BLaER1 (cell line): ENCODE results near the gene TIMP2.
A peak's percentile ranks its signal among the peaks of the same experiment; 100 is the strongest.
"Not testable (repeated sequence)": the region's sequence is repeated elsewhere in the genome, so short reads cannot be mapped to it uniquely, and the experiment has no call there.

Source experiments
- H3K27ac ChIP-seq: shearing (Covaris generic); formaldehyde crosslinking; 2 replicates; pipeline ENCODE4 v1.8.1; 2022
- H3K27me3 ChIP-seq: shearing (Covaris generic); formaldehyde crosslinking; 2 replicates; pipeline ENCODE4 v1.8.1; 2022
- H3K36me3 ChIP-seq: shearing (Covaris generic); formaldehyde crosslinking; 2 replicates; pipeline ENCODE4 v1.8.1; 2022
- H3K4me1 ChIP-seq: shearing (Covaris generic); formaldehyde crosslinking; 2 replicates; pipeline ENCODE4 v1.8.1; 2022
- H3K4me2 ChIP-seq: shearing (Covaris generic); formaldehyde crosslinking; 2 replicates; pipeline ENCODE4 v1.8.1; 2022
- H3K4me3 ChIP-seq: shearing (Covaris generic); formaldehyde crosslinking; 2 replicates; pipeline ENCODE4 v1.8.1; 2022
- H3K9ac ChIP-seq: shearing (Covaris generic); formaldehyde crosslinking; 2 replicates; pipeline ENCODE4 v1.8.1; 2022
- H3K9me3 ChIP-seq: shearing (Covaris generic); formaldehyde crosslinking; 2 replicates; pipeline ENCODE4 v1.8.1; 2022
- H4K20me1 ChIP-seq: shearing (Covaris generic); formaldehyde crosslinking; 2 replicates; pipeline ENCODE4 v1.8.1; 2022
- Cebpa-rat ChIP-seq: shearing (Covaris generic); IDR thresholded peaks from 2 replicates; pipeline ENCODE4 v1.8.1; 2022

The TIMP2 gene

DNA sequence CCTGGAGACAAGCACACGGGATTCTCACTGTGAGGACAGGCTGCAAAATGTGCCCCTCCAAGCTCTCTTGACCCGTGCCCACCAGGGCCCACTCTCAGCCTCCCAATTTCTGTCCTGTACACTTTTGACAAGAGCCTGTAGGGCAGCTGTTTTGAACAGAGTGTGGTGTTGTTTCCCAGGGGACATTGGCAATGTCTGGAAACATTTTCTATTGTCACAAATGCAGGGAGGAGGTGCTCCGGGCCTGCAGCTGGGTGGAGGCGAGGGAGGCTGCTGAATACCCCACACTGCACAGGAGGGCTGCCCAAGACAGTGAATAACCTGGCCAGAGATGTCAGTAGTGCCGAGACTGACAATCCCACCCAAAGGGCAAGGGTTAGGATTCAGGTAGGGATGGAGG lies 32.7 kb downstream of the TIMP2 start:
- Histone ChIP-seq H3K9me3 (no peaks in the 10 kb centered on the region), H3K4me3 (0 out of 2 replicates have a peak overlapping the region, but pooled peaks have one; percentile 16), H3K27ac (peak overlapping the region; percentile 23)

DNA sequence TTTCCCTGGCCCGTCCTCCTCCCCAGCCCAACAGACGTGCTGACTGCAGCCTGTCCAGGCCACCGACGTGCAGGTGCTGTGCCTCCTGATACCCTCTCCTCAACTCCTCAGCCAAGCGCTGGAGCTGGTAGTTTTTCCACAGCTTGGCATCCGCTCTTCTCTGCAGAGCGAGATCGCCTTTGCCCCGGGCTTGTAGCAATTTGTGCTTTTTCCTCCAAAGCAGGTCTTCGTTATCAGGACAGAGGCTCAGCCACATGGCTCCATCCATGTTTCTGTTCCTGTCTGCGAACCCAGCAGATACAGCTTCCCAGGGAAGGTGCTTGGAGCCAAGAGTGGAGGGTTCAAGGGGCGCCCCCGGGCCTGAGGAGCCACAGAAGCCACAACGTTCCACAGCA lies 33.1 kb downstream of the TIMP2 start:
- Histone ChIP-seq H3K27me3 (no peaks in the 10 kb centered on the region), H3K4me1 (peaks cover 96% of the 10 kb centered on the region), H3K9ac (0 out of 2 replicates have a peak overlapping the region, but pooled peaks have one; percentile 8), H3K4me2 (peak overlapping the region; percentile 85), H3K27ac (peak overlapping the region; percentile 23), H3K4me3 (0 out of 2 replicates have a peak overlapping the region, but pooled peaks have one; percentile 16), H4K20me1 (peaks cover 100% of the 10 kb centered on the region), H3K36me3 (peaks cover 18% of the 10 kb centered on the region), H3K9me3 (no peaks in the 10 kb centered on the region)
- no peak for TF ChIP-seq Cebpa-rat

More for the DNA sequence above, 32.7 kb downstream of the TIMP2 start:
- no peaks in the 10 kb centered on the region for H3K27me3 ChIP-seq
- TF ChIP-seq Cebpa-rat: no peak
- H3K36me3 ChIP-seq: peaks cover 22% of the 10 kb centered on the region
- H3K4me2 ChIP-seq: peak overlapping the region; percentile 85
- H4K20me1 ChIP-seq: peaks cover 100% of the 10 kb centered on the region
- H3K9ac ChIP-seq: 0 out of 2 replicates have a peak overlapping the region, but pooled peaks have one; percentile 8
- H3K4me1 ChIP-seq: peaks cover 91% of the 10 kb centered on the region

DNA sequence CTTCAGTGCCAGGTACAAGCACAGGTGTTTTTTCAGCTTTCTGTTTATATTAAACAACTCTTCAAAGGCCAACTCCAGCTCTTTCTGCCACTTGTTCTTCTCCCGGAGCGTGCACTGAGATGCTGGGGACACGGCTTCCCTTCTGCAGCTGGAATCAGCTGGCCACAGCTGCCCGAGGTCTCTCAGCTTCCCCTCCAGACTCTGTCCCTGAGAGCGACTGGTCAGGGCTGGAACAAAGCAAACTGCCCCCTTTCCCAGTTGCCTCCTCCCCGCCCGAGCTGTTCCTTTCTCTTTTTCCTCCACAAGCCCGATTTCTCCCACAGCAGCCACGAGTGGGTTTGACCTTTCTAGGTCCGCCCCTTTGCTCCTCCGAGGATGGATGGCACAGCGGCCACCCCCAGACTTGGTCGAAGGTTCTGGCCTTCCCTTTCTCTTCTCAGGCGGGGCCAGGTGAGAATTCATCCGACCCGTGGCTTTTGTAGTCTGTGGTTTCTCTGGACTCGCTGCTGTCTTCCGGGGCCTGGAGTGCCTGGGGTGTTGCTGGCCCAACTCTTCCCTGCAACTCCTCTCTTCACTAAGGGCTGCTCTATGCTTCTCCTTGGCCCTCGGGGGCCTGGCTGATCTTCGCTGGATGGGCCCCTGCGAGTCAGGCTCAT lies 33.7 kb downstream of the TIMP2 start:
- peaks cover 99% of the 10 kb centered on the region for H3K4me1 ChIP-seq
- peaks cover 19% of the 10 kb centered on the region for H3K36me3 ChIP-seq
- H3K9me3 ChIP-seq: no peaks in the 10 kb centered on the region
- peak overlapping the region; percentile 85 for H3K4me2 ChIP-seq
- H3K4me3 ChIP-seq: no peak overlapping the region
- TF ChIP-seq Cebpa-rat: no peak
- peaks cover 100% of the 10 kb centered on the region for H4K20me1 ChIP-seq
- no peaks in the 10 kb centered on the region for H3K27me3 ChIP-seq
- 0 out of 2 replicates have a peak overlapping the region, but pooled peaks have one; percentile 9 for H3K9ac ChIP-seq
- peak overlapping the region; percentile 23 for H3K27ac ChIP-seq

DNA sequence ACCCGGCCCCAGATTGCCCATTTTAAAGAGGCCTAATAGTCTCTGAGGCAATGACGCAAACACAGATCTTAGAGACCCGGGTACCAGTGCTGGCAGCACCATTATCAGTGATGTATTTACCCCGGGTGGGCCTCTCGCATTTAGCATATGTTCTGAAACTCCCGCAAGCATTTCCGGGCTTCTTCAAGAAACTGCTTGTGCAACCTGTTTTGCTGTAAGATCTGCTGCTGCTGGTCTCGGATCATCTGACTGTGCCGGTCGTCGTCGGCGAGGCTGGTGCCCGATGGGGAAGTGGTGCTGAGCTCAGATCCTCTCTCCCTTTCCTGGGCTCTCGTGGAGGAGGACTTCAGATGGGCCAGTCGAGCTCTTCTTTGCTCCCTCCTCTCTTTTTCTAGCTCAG lies 34.7 kb downstream of the TIMP2 start:
- Histone ChIP-seq H4K20me1 (peaks cover 100% of the 10 kb centered on the region), H3K27me3 (no peaks in the 10 kb centered on the region), H3K9me3 (no peaks in the 10 kb centered on the region), H3K4me2 (peak overlapping the region; percentile 85), H3K27ac (peak overlapping the region; percentile 23; the same call in 1 of the 2 replicates), H3K4me1 (peaks cover 99% of the 10 kb centered on the region), H3K4me3 (no peak overlapping the region), H3K36me3 (peaks cover 14% of the 10 kb centered on the region), H3K9ac (peak overlapping the region; percentile 38; the same call in 1 of the 2 replicates)
- TF ChIP-seq Cebpa-rat: peak; percentile 89

DNA sequence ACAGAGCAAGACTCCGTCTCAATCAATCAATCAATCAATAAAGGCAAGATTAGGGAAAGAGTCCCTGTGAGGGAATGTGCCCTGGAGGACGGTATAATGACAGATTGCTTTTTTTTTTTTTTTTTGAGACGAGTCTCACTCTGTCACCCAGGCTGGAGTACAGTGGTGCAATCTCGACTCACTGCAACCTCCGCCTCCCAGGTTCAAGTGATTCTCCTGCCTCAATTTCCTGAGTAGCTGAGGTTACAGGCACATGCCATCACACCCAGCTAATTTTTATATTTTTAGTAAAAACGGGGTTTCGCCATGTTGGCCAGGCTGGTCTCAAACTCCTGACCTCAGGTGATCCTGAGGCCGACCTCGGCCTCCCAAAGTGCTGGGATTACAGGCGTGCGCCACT lies 35.1 kb downstream of the TIMP2 start:
- H3K4me1 ChIP-seq: peaks cover 100% of the 10 kb centered on the region
- peak overlapping the region; percentile 25; the same call in 1 of the 2 replicates for H3K9ac ChIP-seq
- H3K4me3 ChIP-seq, H3K9me3 ChIP-seq, H3K27me3 ChIP-seq: not testable (repeated sequence)
- H3K36me3 ChIP-seq: 0 out of 2 replicates have a peak, but pooled peaks cover 14% of the 10 kb centered on the region
- peak overlapping the region; percentile 85 for H3K4me2 ChIP-seq
- H3K27ac ChIP-seq: peak overlapping the region; percentile 27; the same call in 1 of the 2 replicates
- peaks cover 100% of the 10 kb centered on the region for H4K20me1 ChIP-seq

DNA sequence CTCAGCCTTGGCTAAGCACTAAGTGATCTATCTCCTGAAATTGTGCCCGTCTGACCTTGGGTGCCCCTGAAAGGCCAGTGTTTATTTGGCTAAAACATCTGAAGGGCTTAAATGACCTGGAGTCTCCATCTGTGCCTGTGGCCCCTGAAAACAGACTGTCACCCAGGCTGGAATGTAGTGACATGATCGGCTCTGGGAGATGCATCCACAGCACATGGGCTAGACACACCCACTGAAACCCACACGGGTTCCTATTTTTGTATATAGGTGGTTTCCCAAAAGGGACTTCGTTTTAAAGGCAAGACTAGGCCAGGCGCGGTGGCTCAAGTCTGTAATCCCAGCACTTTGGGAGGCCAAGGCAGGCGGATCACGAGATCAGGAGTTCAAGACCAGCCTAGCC lies 35.7 kb downstream of the TIMP2 start:
- TF ChIP-seq Cebpa-rat: no peak
- Histone ChIP-seq H3K9ac (peak overlapping the region; percentile 25; the same call in 1 of the 2 replicates), H3K4me3 (no peak overlapping the region), H3K36me3 (0 out of 2 replicates have a peak, but pooled peaks cover 14% of the 10 kb centered on the region), H3K4me2 (peak overlapping the region; percentile 85), H3K27me3 (no peaks in the 10 kb centered on the region), H3K27ac (peak overlapping the region; percentile 27), H4K20me1 (peaks cover 100% of the 10 kb centered on the region), H3K4me1 (peaks cover 100% of the 10 kb centered on the region), H3K9me3 (no peaks in the 10 kb centered on the region)

DNA sequence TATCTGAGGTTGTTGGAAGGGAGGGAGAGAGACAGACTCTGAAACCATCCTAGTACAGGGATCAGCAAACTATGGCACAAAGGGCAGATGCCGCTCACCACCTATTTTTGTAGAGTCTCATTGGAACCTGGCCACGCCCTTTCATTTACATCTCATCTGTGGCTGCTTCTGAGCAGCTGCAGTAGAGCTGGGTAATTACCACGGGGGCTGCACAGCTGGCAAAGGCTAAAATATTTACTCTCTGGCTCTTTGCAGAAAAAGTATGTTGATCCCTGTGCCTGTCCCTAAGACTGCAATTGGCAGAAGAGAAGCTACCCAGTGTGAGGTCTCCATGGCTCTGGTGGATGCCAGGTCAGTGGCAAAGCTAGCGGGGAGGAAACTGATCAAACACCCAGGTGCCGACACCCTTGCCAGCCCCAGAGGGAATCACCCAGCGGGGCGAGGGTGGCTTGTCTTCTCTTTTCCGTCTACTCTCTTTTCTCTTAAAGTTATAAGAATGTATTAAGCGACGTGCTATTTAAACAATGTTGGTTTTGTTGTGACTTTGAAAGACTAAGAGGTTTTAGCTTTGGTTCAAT lies 36.2 kb downstream of the TIMP2 start:
- peak overlapping the region; percentile 85 for H3K4me2 ChIP-seq

DNA sequence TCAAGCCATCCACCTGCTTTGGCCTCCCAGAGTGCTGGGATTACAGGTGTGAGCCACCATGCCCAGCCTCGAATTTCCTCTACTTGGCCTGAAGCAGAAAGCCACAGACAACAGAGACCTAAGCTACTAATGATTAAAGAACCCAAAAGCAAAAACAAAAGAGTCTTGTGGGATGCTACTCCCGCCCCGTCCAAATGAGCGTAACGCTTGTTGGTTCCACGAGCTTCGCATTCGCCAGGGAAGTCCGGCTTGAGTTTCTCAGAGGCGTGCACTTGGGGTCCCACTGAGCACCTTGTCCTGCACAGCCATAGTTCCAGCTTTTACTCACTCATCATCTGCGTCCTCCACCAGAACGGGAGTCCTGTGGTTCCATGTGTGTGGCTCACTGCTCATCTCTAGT lies 38.2 kb downstream of the TIMP2 start:
- H3K36me3 ChIP-seq: 0 out of 2 replicates have a peak, but pooled peaks cover 9% of the 10 kb centered on the region
- H4K20me1 ChIP-seq: peaks cover 81% of the 10 kb centered on the region
- H3K9ac ChIP-seq: no peak overlapping the region; the same call in 1 of the 2 replicates
- H3K9me3 ChIP-seq: no peaks in the 10 kb centered on the region
- H3K4me2 ChIP-seq: peak overlapping the region; percentile 84
- no peak for TF ChIP-seq Cebpa-rat
- no peaks in the 10 kb centered on the region for H3K27me3 ChIP-seq
- no peak overlapping the region for H3K4me3 ChIP-seq
- peaks cover 100% of the 10 kb centered on the region for H3K4me1 ChIP-seq
- no peak overlapping the region for H3K27ac ChIP-seq

More for the DNA sequence above, 36.2 kb downstream of the TIMP2 start:
- no peak overlapping the region for H3K4me3 ChIP-seq
- 0 out of 2 replicates have a peak, but pooled peaks cover 14% of the 10 kb centered on the region for H3K36me3 ChIP-seq
- H4K20me1 ChIP-seq: peaks cover 100% of the 10 kb centered on the region
- no peaks in the 10 kb centered on the region for H3K27me3 ChIP-seq
- no peak for TF ChIP-seq Cebpa-rat
- peak overlapping the region; percentile 25; the same call in 1 of the 2 replicates for H3K9ac ChIP-seq
- H3K4me1 ChIP-seq: peaks cover 100% of the 10 kb centered on the region
- peak overlapping the region; percentile 27; the same call in 1 of the 2 replicates for H3K27ac ChIP-seq
- H3K9me3 ChIP-seq: no peaks in the 10 kb centered on the region

DNA sequence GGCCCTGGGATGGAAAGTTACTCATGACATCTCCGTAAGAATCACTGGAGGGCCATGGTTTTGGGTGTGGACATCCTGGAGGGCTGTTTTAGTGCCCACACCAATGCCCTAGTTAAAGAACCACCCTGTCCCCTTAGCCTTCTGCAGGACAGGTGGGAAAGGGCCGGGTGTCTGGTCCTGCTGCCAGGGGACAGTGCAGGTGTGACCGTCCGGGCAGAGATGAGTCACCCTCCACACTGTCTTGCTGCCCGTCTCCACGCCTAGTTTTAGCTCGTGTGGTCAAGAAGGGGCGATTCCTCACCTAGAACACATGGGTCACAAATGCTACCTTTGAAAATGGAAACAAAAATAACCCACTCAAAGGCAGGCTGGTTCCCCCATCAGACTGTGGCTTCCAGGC lies 39.2 kb downstream of the TIMP2 start:
- Histone ChIP-seq H3K36me3 (peaks cover 18% of the 10 kb centered on the region; the same call in 1 of the 2 replicates), H4K20me1 (peaks cover 72% of the 10 kb centered on the region), H3K4me1 (peaks cover 100% of the 10 kb centered on the region), H3K9me3 (no peaks in the 10 kb centered on the region), H3K27ac (no peak overlapping the region; the same call in 1 of the 2 replicates), H3K4me2 (peak overlapping the region; percentile 84), H3K27me3 (no peaks in the 10 kb centered on the region), H3K4me3 (no peak overlapping the region), H3K9ac (no peak overlapping the region)
- no peak for TF ChIP-seq Cebpa-rat
